IPS DF 6.9 (cell line): ENCODE measurements around the gene NEB.

Experiments
- DNase-seq: peaks from one replicate; pipeline ENCODE4 v3.0.0-alpha.2; 2013; ENCODE audit warnings: low read depth, low spot score
- H3K27ac ChIP-seq: one replicate; pipeline ENCODE4 v1.5.1; 2013; ENCODE audit warnings: low read length, control low read depth
- H3K27me3 ChIP-seq: 2 replicates; pipeline ENCODE4 v1.6.1; 2013; ENCODE audit warnings: mild to moderate bottlenecking, low read length; ENCODE audit not compliant: control insufficient read depth, insufficient read depth
- H3K36me3 ChIP-seq: 2 replicates; pipeline ENCODE4 v1.6.1; 2013; ENCODE audit warnings: low read length; ENCODE audit not compliant: control insufficient read depth, insufficient read depth
- H3K4me1 ChIP-seq: 2 replicates; pipeline ENCODE4 v1.6.1; 2013; ENCODE audit warnings: low read length; ENCODE audit not compliant: control insufficient read depth, insufficient read depth
- H3K4me3 ChIP-seq: 2 replicates; pipeline ENCODE4 v1.5.1; 2013; ENCODE audit warnings: mild to moderate bottlenecking, low read length
- H3K9me3 ChIP-seq: 2 replicates; pipeline ENCODE4 v1.6.1; 2013; ENCODE audit warnings: low read length, inconsistent platforms; ENCODE audit not compliant: control insufficient read depth, insufficient read depth
- WGBS: extraction: QIAGEN DNeasy Blood & Tissue Kit; methylation state at CpG from one replicate; pipeline ENCODE4 v1.1.7; 2013; ENCODE audit warnings: mixed read lengths, missing lambda C conversion rate; ENCODE audit not compliant: insufficient read length, insufficient coverage; 5-methylcytosine and 5-hydroxymethylcytosine counted together

Gene NEB

GRCh38 chr2:151491496-151491895 lies 242.8 kb downstream of the NEB start:
- no peak for DNase-seq
- Histone ChIP-seq H3K9me3 (no peaks in the 10 kb centered on the region), H3K4me1 (peaks cover 1% of the 10 kb centered on the region; the same call in 1 of the 2 replicates), H3K36me3 (no peaks in the 10 kb centered on the region), H3K27me3 (no peaks in the 10 kb centered on the region), H3K4me3 (no peak overlapping the region), H3K27ac (no peak overlapping the region)
- WGBS = no CpG with 5 or more reads among the region's 4 CpGs

- Histone ChIP-seq H3K4me1 (peaks cover 1% of the 10 kb centered on the region; the same call in 1 of the 2 replicates), H3K9me3 (no peaks in the 10 kb centered on the region), H3K36me3 (no peaks in the 10 kb centered on the region), H3K27ac (no peak overlapping the region), H3K4me3 (no peak overlapping the region), H3K27me3 (no peaks in the 10 kb centered on the region)
- DNase-seq = no peak
- no CpG with 5 or more reads among the region's 9 CpGs for WGBS
Observed at GRCh38 chr2:151490276-151490675, 244.0 kb downstream of the NEB start.

- Histone ChIP-seq H3K9me3 (no peaks in the 10 kb centered on the region), H3K27me3 (no peaks in the 10 kb centered on the region), H3K4me1 (no peaks in the 10 kb centered on the region), H3K36me3 (no peaks in the 10 kb centered on the region), H3K4me3 (no peak overlapping the region), H3K27ac (no peak overlapping the region)
- WGBS = no CpG with 5 or more reads among the region's 1 CpG
- DNase-seq = no peak
Observed at GRCh38 chr2:151486053-151486452, 248.2 kb downstream of the NEB start.

- WGBS = no CpG with 5 or more reads among the region's 4 CpGs
- no peaks in the 10 kb centered on the region for H3K36me3 ChIP-seq
- H3K4me1 ChIP-seq = no peaks in the 10 kb centered on the region
- H3K27me3 ChIP-seq = no peaks in the 10 kb centered on the region
- no peak for DNase-seq
- H3K4me3 ChIP-seq = no peak overlapping the region
- no peaks in the 10 kb centered on the region for H3K9me3 ChIP-seq
- H3K27ac ChIP-seq = no peak overlapping the region
Observed at GRCh38 chr2:151484100-151484499, 250.2 kb downstream of the NEB start.

GRCh38 chr2:151483546-151483945 lies 250.7 kb downstream of the NEB start:
- no peaks in the 10 kb centered on the region for H3K9me3 ChIP-seq
- DNase-seq = no peak
- H3K36me3 ChIP-seq = no peaks in the 10 kb centered on the region
- no peaks in the 10 kb centered on the region for H3K27me3 ChIP-seq
- no peak overlapping the region for H3K4me3 ChIP-seq
- no CpG with 5 or more reads among the region's 6 CpGs for WGBS
- H3K27ac ChIP-seq = no peak overlapping the region
- no peaks in the 10 kb centered on the region for H3K4me1 ChIP-seq

GRCh38 chr2:151482171-151482725 lies 252.0 kb downstream of the NEB start:
- Histone ChIP-seq H3K27ac (no peak overlapping the region), H3K36me3 (no peaks in the 10 kb centered on the region; the same call in 1 of the 2 replicates)
- no peak for DNase-seq

DNA sequence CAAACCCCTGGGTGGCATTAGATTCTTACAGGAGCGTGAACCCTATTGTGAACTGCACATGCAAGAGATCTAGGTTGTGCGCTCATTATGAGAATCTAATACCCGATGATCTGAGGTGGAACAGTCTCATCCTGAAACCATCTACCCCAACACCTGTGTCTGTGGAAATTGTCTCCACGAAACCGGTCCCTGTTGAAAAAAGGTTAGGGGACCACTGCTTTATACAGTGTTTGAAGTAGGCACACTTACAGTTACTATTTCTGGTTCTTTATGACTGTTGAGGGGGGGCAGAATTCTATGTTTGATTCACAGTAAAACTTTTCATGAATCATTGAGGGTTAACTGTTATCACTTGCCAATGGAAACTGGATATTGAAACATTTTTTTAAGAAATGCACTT lies 252.5 kb downstream of the NEB start:
- Histone ChIP-seq H3K27me3 (no peaks in the 10 kb centered on the region), H3K9me3 (no peaks in the 10 kb centered on the region), H3K36me3 (no peaks in the 10 kb centered on the region; the same call in 1 of the 2 replicates), H3K27ac (no peak overlapping the region), H3K4me3 (no peak overlapping the region), H3K4me1 (no peaks in the 10 kb centered on the region)
- DNase-seq = no peak
- WGBS = no CpG with 5 or more reads among the region's 5 CpGs

More at GRCh38 chr2:151482171-151482725, 252.0 kb downstream of the NEB start:
- no peaks in the 10 kb centered on the region for H3K27me3 ChIP-seq
- no peaks in the 10 kb centered on the region for H3K9me3 ChIP-seq
- WGBS = 100% methylated on average over 1 of the region's 4 CpGs
- no peaks in the 10 kb centered on the region for H3K4me1 ChIP-seq
- no peak overlapping the region for H3K4me3 ChIP-seq

DNA sequence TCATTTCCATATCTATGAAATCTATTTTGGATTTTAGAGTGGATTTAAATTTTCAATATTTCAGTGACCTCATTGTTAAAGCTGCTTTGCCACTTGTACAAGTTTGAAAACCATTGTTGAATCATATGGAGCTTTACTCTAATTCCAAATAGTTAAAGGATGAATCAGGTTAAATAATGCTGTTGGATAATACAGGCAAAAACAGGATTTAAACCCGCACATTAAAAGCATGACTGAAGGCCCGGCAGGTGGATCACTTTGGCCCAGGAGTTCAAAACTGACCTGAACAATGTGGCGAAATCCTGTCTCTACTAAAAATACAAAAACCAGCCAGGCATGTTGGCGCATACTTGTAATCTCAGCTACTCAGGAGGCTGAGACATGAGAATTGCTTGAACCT lies 256.3 kb downstream of the NEB start:
- WGBS = no CpG with 5 or more reads among the region's 4 CpGs
- peaks cover 2% of the 10 kb centered on the region; the same call in 1 of the 2 replicates for H3K36me3 ChIP-seq

DNA sequence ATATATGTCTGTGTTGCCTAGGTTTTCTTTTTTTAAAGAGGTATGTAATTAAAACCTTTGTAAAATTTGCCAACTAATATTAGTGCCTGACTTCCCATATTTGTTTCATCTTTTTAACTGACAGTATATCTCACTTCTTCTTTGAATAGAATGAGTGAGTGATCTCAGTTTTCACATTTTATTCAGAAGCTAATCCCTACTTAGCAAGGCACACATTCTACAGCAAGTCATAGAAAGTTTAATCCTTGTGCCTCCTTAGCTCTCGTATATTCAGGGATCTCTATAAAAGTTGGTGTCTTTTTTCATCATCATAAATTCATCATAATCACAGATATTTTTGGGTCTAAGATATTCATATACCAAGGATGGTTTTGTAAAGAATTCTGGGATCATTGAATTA lies 258.0 kb downstream of the NEB start:
- no CpG with 5 or more reads among the region's 1 CpG for WGBS
- H3K36me3 ChIP-seq = peaks cover 2% of the 10 kb centered on the region; the same call in 1 of the 2 replicates

More for the DNA sequence above, 256.3 kb downstream of the NEB start:
- no peak overlapping the region for H3K4me3 ChIP-seq
- no peaks in the 10 kb centered on the region for H3K9me3 ChIP-seq
- DNase-seq = no peak
- H3K4me1 ChIP-seq = no peaks in the 10 kb centered on the region
- no peak overlapping the region for H3K27ac ChIP-seq
- H3K27me3 ChIP-seq = no peaks in the 10 kb centered on the region

GRCh38 chr2:151475071-151475470 lies 259.2 kb downstream of the NEB start:
- Histone ChIP-seq H3K4me1 (no peaks in the 10 kb centered on the region), H3K36me3 (peaks cover 2% of the 10 kb centered on the region; the same call in 1 of the 2 replicates), H3K4me3 (no peak overlapping the region), H3K27me3 (no peaks in the 10 kb centered on the region), H3K27ac (no peak overlapping the region), H3K9me3 (no peaks in the 10 kb centered on the region)
- WGBS = no CpG with 5 or more reads among the region's 2 CpGs
- DNase-seq = no peak

More for the DNA sequence above, 258.0 kb downstream of the NEB start:
- no peak for DNase-seq
- no peak overlapping the region for H3K4me3 ChIP-seq
- H3K9me3 ChIP-seq = no peaks in the 10 kb centered on the region
- H3K4me1 ChIP-seq = no peaks in the 10 kb centered on the region
- H3K27ac ChIP-seq = no peak overlapping the region
- no peaks in the 10 kb centered on the region for H3K27me3 ChIP-seq

- H3K4me3 ChIP-seq = no peak overlapping the region
- no CpG with 5 or more reads among the region's 3 CpGs for WGBS
- peaks cover 2% of the 10 kb centered on the region; the same call in 1 of the 2 replicates for H3K36me3 ChIP-seq
- no peaks in the 10 kb centered on the region for H3K27me3 ChIP-seq
- no peaks in the 10 kb centered on the region for H3K4me1 ChIP-seq
- H3K27ac ChIP-seq = no peak overlapping the region
- no peaks in the 10 kb centered on the region for H3K9me3 ChIP-seq
- no peak for DNase-seq
Observed at GRCh38 chr2:151472966-151473365, 261.3 kb downstream of the NEB start.
